Endodermal cell (in vitro differentiated cells): ENCODE measurements around the gene MRPL14. TPM values are rescaled to one million over a fixed set of nuclear protein-coding genes. Genes with fewer than 3 reads are reported as not detected.
A peak's percentile ranks its signal among the peaks of the same experiment; 100 is the strongest.

Experiments used
- DNase-seq: peaks from one replicate; pipeline ENCODE4 v3.0.0-alpha.2; 2017
- H3K27ac ChIP-seq: 2 replicates; pipeline ENCODE4 v1.5.1; 2013; ENCODE audit warnings: mild to moderate bottlenecking, low read depth, low read length, moderate library complexity
- H3K27me3 ChIP-seq: 2 replicates; pipeline ENCODE4 v1.6.1; 2013; ENCODE audit warnings: mild to moderate bottlenecking, low read length, moderate library complexity; ENCODE audit not compliant: insufficient read depth, control insufficient read depth, poor library complexity, severe bottlenecking
- H3K36me3 ChIP-seq: 2 replicates; pipeline ENCODE4 v1.7.0; 2013; ENCODE audit warnings: mild to moderate bottlenecking, low read length, moderate library complexity; ENCODE audit not compliant: control insufficient read depth, insufficient read depth
- H3K4me1 ChIP-seq: one replicate; pipeline ENCODE4 v1.7.0; 2013; ENCODE audit warnings: low read length; ENCODE audit not compliant: control insufficient read depth, insufficient read depth
- H3K4me3 ChIP-seq: 2 replicates; pipeline ENCODE4 v1.5.1; 2013; ENCODE audit warnings: mild to moderate bottlenecking, low read length, moderate library complexity
- H3K9ac ChIP-seq: 2 replicates; pipeline ENCODE4 v1.6.1; 2013; ENCODE audit warnings: mild to moderate bottlenecking, low read length, moderate library complexity; ENCODE audit not compliant: poor library complexity, severe bottlenecking; ENCODE audit errors: extremely low read depth
- H3K9me3 ChIP-seq: 2 replicates; pipeline ENCODE4 v1.6.1; 2013; ENCODE audit warnings: mild to moderate bottlenecking, low read length, moderate library complexity; ENCODE audit not compliant: control insufficient read depth
- H3K27ac Mint-ChIP-seq: 2 replicates; pipeline ENCODE4 v1.8.0; 2020; ENCODE audit warnings: mixed read lengths
- H3K27me3 Mint-ChIP-seq: 2 replicates; pipeline ENCODE4 v1.8.0; 2021; ENCODE audit warnings: mild to moderate bottlenecking, mixed read lengths; ENCODE audit not compliant: insufficient read depth
- H3K36me3 Mint-ChIP-seq: 2 replicates; pipeline ENCODE4 v1.8.0; 2020; ENCODE audit warnings: low read depth, mixed read lengths
- H3K4me1 Mint-ChIP-seq: 2 replicates; pipeline ENCODE4 v1.8.0; 2020; ENCODE audit warnings: mixed read lengths
- H3K4me3 Mint-ChIP-seq: 2 replicates; pipeline ENCODE4 v1.8.0; 2020; ENCODE audit warnings: mild to moderate bottlenecking, moderate library complexity, mixed read lengths
- H3K9me3 Mint-ChIP-seq: 2 replicates; pipeline ENCODE4 v1.8.0; 2020; ENCODE audit warnings: mild to moderate bottlenecking, mixed read lengths
- WGBS, 2 experiments: methylation state at CpG; one replicate each; pipeline versions ENCODE4 v1.1.5 to v1.1.7; 2013; ENCODE audit warnings: missing lambda C conversion rate in 2 of 2, mixed read lengths in 1 of 2; ENCODE audit not compliant: insufficient coverage in 1 of 2, insufficient read length in 1 of 2; 5-methylcytosine and 5-hydroxymethylcytosine counted together
- total RNA-seq, 2 donors: library from RNA; stranded (reverse); fragmentation: NEBNext Ultra II Directional in 1 of 2; extraction: Animal tissue kit (Norgen Biotek cat#: 25700) in 1 of 2; gene quantifications; 2 replicates in 1 of 2; 3 replicates in 1 of 2; pipeline ENCODE4 v1.2.1, GENCODE V29; 2021
- TF ChIP-seq, protein P1 (sequence below): fragments of 200-600 bp; sonication (generic); conservative IDR thresholded peaks from 2 replicates; pipeline ENCODE4 v1.5.0; 2021; ENCODE audit warnings: antibody characterized with exemption, mild to moderate bottlenecking

The MRPL14 gene
- total RNA-seq, 2 donors from 2014 or later = 66.5 to 69.6 TPM

DNA sequence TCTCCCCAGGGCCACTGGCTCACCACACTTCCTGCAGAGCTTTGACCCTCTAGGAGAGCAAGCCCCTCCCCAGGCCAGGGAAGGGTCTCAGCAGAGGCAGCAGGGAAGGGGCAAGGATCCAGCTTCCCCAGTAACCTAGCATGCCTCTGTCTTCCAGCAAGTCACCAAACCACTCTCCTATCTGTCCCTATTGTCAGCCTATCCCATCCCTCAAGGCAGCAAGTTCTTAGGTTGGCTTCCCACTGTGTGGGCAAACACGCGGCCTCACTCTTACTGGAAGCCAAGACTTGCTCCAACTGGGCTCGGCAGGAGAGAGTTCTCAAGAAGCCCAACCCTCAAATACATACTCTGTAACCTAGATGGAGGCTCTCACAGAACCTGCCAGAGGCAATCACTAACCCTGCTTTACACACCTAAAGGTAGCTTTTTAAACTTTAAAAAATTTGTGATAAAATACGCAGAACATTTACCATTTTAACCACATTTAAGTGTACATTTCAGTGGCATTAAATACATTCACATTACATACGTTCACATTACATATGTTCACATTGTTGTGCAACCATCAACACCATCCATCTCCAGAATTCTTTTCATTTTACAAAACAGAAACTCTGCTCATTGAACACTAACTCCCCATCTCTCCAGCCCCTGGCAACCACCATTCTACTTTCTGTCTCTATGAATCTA is 58.5 kb downstream of the MRPL14 start:
- peaks cover 14% of the 10 kb centered on the region for H3K4me1 ChIP-seq
- Mint-ChIP-seq H3K9me3 (no peaks in the 10 kb centered on the region), H3K27me3 (peaks cover 6% of the 10 kb centered on the region), H3K27ac (peak overlapping the region; percentile 94), H3K4me3 (peak overlapping the region; percentile 28), H3K4me1 (peaks cover 41% of the 10 kb centered on the region), H3K36me3 (no peaks in the 10 kb centered on the region)
- no peak overlapping the region for H3K27ac ChIP-seq
- no peak overlapping the region for H3K9ac ChIP-seq
- peak; percentile 94 for DNase-seq
- H3K9me3 ChIP-seq = no peaks in the 10 kb centered on the region
- no peaks in the 10 kb centered on the region for H3K36me3 ChIP-seq
- no peaks in the 10 kb centered on the region for H3K27me3 ChIP-seq
- WGBS, 2 experiments = 22 to 65% methylated on average over 2 to 5 of the region's 5 CpGs
- no peak overlapping the region for H3K4me3 ChIP-seq
- TF ChIP-seq, protein P1, sequence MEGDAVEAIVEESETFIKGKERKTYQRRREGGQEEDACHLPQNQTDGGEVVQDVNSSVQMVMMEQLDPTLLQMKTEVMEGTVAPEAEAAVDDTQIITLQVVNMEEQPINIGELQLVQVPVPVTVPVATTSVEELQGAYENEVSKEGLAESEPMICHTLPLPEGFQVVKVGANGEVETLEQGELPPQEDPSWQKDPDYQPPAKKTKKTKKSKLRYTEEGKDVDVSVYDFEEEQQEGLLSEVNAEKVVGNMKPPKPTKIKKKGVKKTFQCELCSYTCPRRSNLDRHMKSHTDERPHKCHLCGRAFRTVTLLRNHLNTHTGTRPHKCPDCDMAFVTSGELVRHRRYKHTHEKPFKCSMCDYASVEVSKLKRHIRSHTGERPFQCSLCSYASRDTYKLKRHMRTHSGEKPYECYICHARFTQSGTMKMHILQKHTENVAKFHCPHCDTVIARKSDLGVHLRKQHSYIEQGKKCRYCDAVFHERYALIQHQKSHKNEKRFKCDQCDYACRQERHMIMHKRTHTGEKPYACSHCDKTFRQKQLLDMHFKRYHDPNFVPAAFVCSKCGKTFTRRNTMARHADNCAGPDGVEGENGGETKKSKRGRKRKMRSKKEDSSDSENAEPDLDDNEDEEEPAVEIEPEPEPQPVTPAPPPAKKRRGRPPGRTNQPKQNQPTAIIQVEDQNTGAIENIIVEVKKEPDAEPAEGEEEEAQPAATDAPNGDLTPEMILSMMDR = no peak

DNA sequence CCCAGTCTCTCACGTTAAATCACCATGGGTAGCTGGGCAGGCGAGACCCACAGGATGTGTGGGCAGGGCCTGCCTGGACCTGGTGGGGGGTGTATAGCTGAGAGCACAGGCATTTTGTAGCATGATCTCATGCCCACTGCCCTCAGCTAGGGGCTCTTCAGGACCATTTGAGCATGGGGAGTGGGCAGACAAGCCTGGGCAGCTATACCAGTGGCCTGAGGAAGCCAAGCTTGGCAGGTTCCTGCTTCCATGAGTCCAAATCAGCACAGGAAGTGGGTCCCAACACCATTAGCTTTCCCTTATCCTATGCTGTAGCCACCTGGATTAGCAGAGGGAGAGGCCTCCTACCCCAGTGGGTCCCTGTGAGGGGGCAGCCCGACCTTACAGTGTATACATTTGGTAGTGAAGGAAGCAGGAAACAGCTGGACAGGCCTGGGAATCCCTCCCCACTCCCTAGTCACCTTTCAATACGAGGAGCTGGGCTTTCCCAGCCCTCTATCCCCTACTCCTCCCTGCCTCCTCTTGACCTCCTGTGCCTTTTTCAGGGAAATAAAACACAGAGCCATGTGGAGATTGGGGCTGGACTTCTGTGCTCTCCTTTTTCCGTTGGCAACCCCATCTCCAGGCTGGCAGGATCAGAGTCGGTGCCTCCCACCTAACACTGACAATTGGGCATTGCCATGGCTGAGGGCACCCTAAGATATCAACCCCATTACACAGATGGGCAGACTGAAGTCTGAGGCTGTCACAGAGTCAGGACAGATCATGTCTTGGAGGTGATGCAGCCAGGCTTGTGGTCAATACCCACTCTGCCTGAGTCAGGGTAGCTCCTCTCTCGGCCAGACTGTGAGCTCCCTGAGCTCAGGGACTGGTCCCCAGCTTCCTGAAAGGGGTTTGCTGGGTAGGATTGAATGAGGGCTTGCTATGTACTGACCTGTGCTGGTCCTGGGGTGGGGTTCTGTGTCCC is 59.8 kb downstream of the MRPL14 start:
- H3K4me1 ChIP-seq = peaks cover 13% of the 10 kb centered on the region
- DNase-seq = no peak
- Mint-ChIP-seq H3K4me1 (peaks cover 34% of the 10 kb centered on the region), H3K9me3 (no peaks in the 10 kb centered on the region), H3K27ac (no peak overlapping the region), H3K27me3 (peaks cover 6% of the 10 kb centered on the region), H3K4me3 (no peak overlapping the region), H3K36me3 (no peaks in the 10 kb centered on the region)
- H3K4me3 ChIP-seq = no peak overlapping the region
- H3K9me3 ChIP-seq = no peaks in the 10 kb centered on the region
- H3K27me3 ChIP-seq = no peaks in the 10 kb centered on the region
- TF ChIP-seq, protein P1 = no peak
- 86 to 96% methylated on average over 4 to 7 of the region's 7 CpGs for WGBS, 2 experiments
- H3K36me3 ChIP-seq = no peaks in the 10 kb centered on the region
- no peak overlapping the region for H3K9ac ChIP-seq
- H3K27ac ChIP-seq = no peak overlapping the region

DNA sequence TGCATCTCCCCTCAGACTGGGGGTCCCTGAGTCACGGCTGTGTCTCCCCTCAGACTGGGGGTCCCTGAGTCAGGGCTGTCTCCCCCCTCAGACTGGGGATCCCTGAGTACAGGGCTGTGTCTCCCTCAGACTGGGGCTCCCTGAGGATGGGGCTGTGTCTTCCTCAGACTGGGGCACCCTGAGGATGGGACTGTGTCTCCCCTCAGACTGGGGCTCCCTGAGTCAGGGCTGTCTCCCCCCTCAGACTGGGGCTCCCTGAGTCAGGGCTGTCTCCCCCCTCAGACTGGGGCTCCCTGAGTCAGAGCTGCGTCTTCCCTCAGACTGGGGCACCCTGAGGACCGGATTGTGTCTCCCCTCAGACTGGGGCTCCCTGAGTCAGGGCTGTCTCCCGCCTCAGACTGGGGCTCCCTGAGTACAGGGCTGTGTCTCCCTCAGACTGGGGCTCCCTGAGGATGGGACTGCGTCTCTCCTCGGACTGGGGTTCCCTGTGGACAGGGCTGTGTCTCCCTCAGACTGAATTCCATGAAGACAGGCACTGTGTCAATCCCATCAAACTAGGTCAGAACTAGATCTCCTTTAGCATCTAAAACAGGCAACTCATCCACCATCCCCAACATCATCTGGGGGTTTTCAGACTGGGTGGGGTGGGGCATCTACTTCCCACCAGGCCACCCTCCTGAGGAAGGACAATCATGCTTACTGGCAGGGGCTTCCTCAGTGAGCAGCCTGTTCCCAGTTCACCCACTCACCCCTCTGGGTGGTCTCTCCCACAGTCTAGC is 60.7 kb downstream of the MRPL14 start:
- H3K9me3 ChIP-seq = no peaks in the 10 kb centered on the region
- no peak overlapping the region for H3K27ac Mint-ChIP-seq
- H3K27me3 Mint-ChIP-seq = peaks cover 6% of the 10 kb centered on the region
- no peak for DNase-seq
- H3K36me3 Mint-ChIP-seq = no peaks in the 10 kb centered on the region
- H3K4me3 ChIP-seq = no peak overlapping the region
- 90 to 94% methylated on average over 6 of the region's 6 CpGs for WGBS, 2 experiments
- TF ChIP-seq, protein P1 = no peak
- peaks cover 34% of the 10 kb centered on the region for H3K4me1 Mint-ChIP-seq
- H3K9ac ChIP-seq = no peak overlapping the region
- no peaks in the 10 kb centered on the region for H3K9me3 Mint-ChIP-seq
- no peak overlapping the region for H3K4me3 Mint-ChIP-seq
- H3K4me1 ChIP-seq = peaks cover 13% of the 10 kb centered on the region
- no peaks in the 10 kb centered on the region for H3K27me3 ChIP-seq
- H3K27ac ChIP-seq = no peak overlapping the region
- H3K36me3 ChIP-seq = no peaks in the 10 kb centered on the region
